B cell (primary cell): Measurements from ENCODE around the gene CDC42SE1. TPM values are rescaled to one million over a fixed set of nuclear protein-coding genes. Genes with fewer than 3 reads are reported as not detected.

Source experiments
- ATAC-seq: fragments of 200-7000 bp; cut with Tn5 transposase; one replicate; pipeline ENCODE4 v1.10.0; 2021; ENCODE audit warnings: low read depth, mild to moderate bottlenecking, moderate number of reproducible peaks, moderate library complexity
- CTCF ChIA-PET: fragments of 350-600 bp; sonication (Branson Sonifier 250); formaldehyde crosslinking; loops from one replicate; lab custom pipeline; 2021; ENCODE audit warnings: antibody characterized with exemption, inconsistent platforms; lab: Charles Lee
- POLR2A ChIA-PET: fragments of 350-600 bp; sonication (Branson Sonifier 250); formaldehyde crosslinking; loops from one replicate; lab custom pipeline; 2021; ENCODE audit warnings: antibody characterized with exemption; lab: Charles Lee
- DNase-seq: peaks from one replicate; pipeline ENCODE4 v3.0.0; 2013
- H2AFZ ChIP-seq: 2 replicates; pipeline ENCODE4 v1.6.1; 2012; ENCODE audit warnings: mild to moderate bottlenecking, low read depth, low read length; ENCODE audit not compliant: insufficient read depth, poor library complexity, severe bottlenecking
- H3K27ac ChIP-seq, 2 donors: 1 replicate in 1 of 2; 2 replicates in 1 of 2; pipeline ENCODE4 v1.5.1; 2012 to 2013; ENCODE audit warnings: low read length in 2 of 2, mild to moderate bottlenecking in 2 of 2, moderate library complexity in 1 of 2
- H3K27me3 ChIP-seq, 4 experiments: fragments of 200-600 bp in 1 of 4; sonication (generic) in 1 of 4; replicated peaks in 1 of 4; 1 replicate in 2 of 4; 2 replicates in 2 of 4; pipeline versions ENCODE4 v1.6.1 to v1.7.0; 2013 to 2016; ENCODE audit warnings: low read length in 3 of 4, mild to moderate bottlenecking in 2 of 4, mixed read lengths in 1 of 4, moderate library complexity in 1 of 4; ENCODE audit not compliant: insufficient read depth in 4 of 4, control insufficient read depth in 3 of 4; ENCODE audit errors: control extremely low read depth in 1 of 4
- H3K36me3 ChIP-seq, 2 experiments: replicated peaks in 1 of 2; 1 replicate in 1 of 2; 2 replicates in 1 of 2; pipeline versions ENCODE4 v1.6.1 to v1.7.1; 2013; ENCODE audit warnings: low read length in 1 of 2; ENCODE audit not compliant: insufficient read depth in 2 of 2, control insufficient read depth in 1 of 2; ENCODE audit errors: control extremely low read depth in 1 of 2, extremely low read depth in 1 of 2
- H3K4me1 ChIP-seq, 2 donors: fragments of 200-600 bp in 1 of 2; sonication (generic) in 1 of 2; 1 replicate in 1 of 2; 2 replicates in 1 of 2; pipeline versions ENCODE4 v1.5.1 to v1.6.1; 2013 to 2017; ENCODE audit warnings: low read length in 2 of 2; ENCODE audit not compliant: control insufficient read depth in 2 of 2, insufficient read depth in 2 of 2
- H3K4me2 ChIP-seq: replicated peaks from 2 replicates; pipeline ENCODE3; 2012; ENCODE audit warnings: mild to moderate bottlenecking, low read depth, low read length; ENCODE audit not compliant: poor library complexity, severe bottlenecking
- H3K4me3 ChIP-seq, 5 experiments: fragments of 200-600 bp in 1 of 5; sonication (generic) in 1 of 5; 1 replicate in 3 of 5; 2 replicates in 2 of 5; pipeline versions ENCODE4 v1.5.1 to v1.7.0; 2011 to 2016; ENCODE audit warnings: low read length in 4 of 5, mild to moderate bottlenecking in 4 of 5, low read depth in 2 of 5, control low read depth in 1 of 5, moderate library complexity in 1 of 5; ENCODE audit not compliant: insufficient read depth in 1 of 5; ENCODE audit errors: control extremely low read depth in 1 of 5, extremely low read depth in 1 of 5
- H3K79me2 ChIP-seq: fragments of 200-600 bp; sonication (generic); one replicate; pipeline ENCODE4 v1.6.0; 2016; ENCODE audit warnings: low read length; ENCODE audit not compliant: control insufficient read depth, insufficient read depth
- H3K9ac ChIP-seq: fragments of 200-600 bp; sonication (generic); 2 replicates; pipeline ENCODE4 v1.6.1; 2017; ENCODE audit warnings: mild to moderate bottlenecking, low read length, moderate library complexity
- H3K9me3 ChIP-seq, 3 donors: one replicate each; pipeline versions ENCODE4 v1.6.1 to v1.7.1; 2013; ENCODE audit warnings: low read length in 2 of 3; ENCODE audit not compliant: control insufficient read depth in 2 of 3, insufficient read depth in 1 of 3; ENCODE audit errors: control extremely low read depth in 1 of 3
- H4K20me1 ChIP-seq: 2 replicates; pipeline ENCODE4 v1.6.0; 2012; ENCODE audit warnings: mild to moderate bottlenecking, low read length; ENCODE audit not compliant: insufficient read depth, control insufficient read depth, poor library complexity, severe bottlenecking
- H3K27ac Mint-ChIP-seq: one replicate; pipeline ENCODE4 v1.8.0; 2021; ENCODE audit warnings: mixed read lengths
- H3K27me3 Mint-ChIP-seq: one replicate; pipeline ENCODE4 v1.8.0; 2021; ENCODE audit warnings: mixed read lengths
- H3K4me1 Mint-ChIP-seq: one replicate; pipeline ENCODE4 v1.8.0; 2021; ENCODE audit warnings: mixed read lengths
- H3K4me3 Mint-ChIP-seq: one replicate; pipeline ENCODE4 v1.8.0; 2021; ENCODE audit warnings: mixed read lengths
- H3K9me3 Mint-ChIP-seq: one replicate; pipeline ENCODE4 v1.8.0; 2022; ENCODE audit warnings: mixed read lengths; ENCODE audit not compliant: insufficient read depth
- EZH2 ChIP-seq: IDR thresholded peaks from 2 replicates; pipeline ENCODE4 v1.6.1; 2012; ENCODE audit warnings: borderline replicate concordance, low read depth, mild to moderate bottlenecking, moderate library complexity, low read length; ENCODE audit not compliant: insufficient read depth, poor library complexity, severe bottlenecking
- WGBS: methylation state at CpG from one replicate; pipeline ENCODE4 v1.1.5; 2013; ENCODE audit warnings: missing lambda C conversion rate; ENCODE audit not compliant: insufficient coverage; 5-methylcytosine and 5-hydroxymethylcytosine counted together
- intact Hi-C: fragments of 100-400 bp; cut with micrococcal nuclease; formaldehyde crosslinking; loops from one replicate; pipeline ENCODE4 v1.10.0; 2022
- polyA plus RNA-seq: library from polyadenylated mRNA; depleted of rRNA; stranded (reverse); fragments of >200 nt; gene quantifications from 2 replicates; pipeline ENCODE4 v1.2.3, GENCODE V29; 2012
- total RNA-seq, 2 donors: library from RNA; stranded (reverse); fragments of 120-200 nt in 1 of 2; gene quantifications; 1 replicate in 1 of 2; 2 replicates in 1 of 2; pipeline versions ENCODE4 v1.2.3 to v1.2.4, GENCODE V29; 2013 to 2022
- TF ChIP-seq, protein P1 (sequence below): fragments of 200-600 bp; IDR thresholded peaks from one replicate; pipeline ENCODE4 v1.8.0; 2022; ENCODE audit warnings: antibody characterized with exemption, mild to moderate bottlenecking

CDC42SE1 gene
- total and polyA plus RNA-seq, 2 donors (not counting 1 experiment from before 2014, with no cell fraction given) = 238 to 366 TPM

DNA sequence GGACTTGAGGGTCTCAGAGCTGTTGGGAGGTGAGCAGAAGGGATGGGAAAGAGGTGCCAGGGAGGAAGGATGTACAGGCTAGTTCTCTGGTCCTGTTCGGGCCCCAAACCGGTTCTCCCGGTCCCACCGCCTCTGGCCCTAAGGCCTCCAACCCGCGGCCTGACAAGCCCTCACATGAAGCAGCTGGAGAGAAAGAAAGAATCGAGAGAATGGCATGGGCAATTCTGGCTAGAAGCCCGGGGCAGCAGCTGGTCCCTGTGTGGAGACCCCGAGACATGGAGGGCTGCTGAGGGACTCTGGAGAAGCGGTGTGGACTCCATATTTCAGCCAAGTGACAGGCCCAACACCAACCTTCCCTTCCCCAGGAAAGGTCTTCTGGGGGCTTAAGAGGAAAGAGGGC is 730 bp downstream of the CDC42SE1 start:
- peak overlapping the region; percentile 99 for H3K4me3 Mint-ChIP-seq
- H3K27me3 ChIP-seq = no peaks in the 10 kb centered on the region
- H4K20me1 ChIP-seq = peaks cover 13% of the 10 kb centered on the region
- peak overlapping the region; percentile 90 for H2AFZ ChIP-seq
- H3K4me3 ChIP-seq = peak overlapping the region; percentile 87 to 99 (median 97)
- peak overlapping the region; percentile 76 to 95 for H3K27ac ChIP-seq
- no peak for TF ChIP-seq EZH2
- TF ChIP-seq, protein P1, sequence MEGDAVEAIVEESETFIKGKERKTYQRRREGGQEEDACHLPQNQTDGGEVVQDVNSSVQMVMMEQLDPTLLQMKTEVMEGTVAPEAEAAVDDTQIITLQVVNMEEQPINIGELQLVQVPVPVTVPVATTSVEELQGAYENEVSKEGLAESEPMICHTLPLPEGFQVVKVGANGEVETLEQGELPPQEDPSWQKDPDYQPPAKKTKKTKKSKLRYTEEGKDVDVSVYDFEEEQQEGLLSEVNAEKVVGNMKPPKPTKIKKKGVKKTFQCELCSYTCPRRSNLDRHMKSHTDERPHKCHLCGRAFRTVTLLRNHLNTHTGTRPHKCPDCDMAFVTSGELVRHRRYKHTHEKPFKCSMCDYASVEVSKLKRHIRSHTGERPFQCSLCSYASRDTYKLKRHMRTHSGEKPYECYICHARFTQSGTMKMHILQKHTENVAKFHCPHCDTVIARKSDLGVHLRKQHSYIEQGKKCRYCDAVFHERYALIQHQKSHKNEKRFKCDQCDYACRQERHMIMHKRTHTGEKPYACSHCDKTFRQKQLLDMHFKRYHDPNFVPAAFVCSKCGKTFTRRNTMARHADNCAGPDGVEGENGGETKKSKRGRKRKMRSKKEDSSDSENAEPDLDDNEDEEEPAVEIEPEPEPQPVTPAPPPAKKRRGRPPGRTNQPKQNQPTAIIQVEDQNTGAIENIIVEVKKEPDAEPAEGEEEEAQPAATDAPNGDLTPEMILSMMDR = no peak
- peaks cover 51% of the 10 kb centered on the region for H3K4me1 Mint-ChIP-seq
- CTCF ChIA-PET = interaction anchor here (0.6 to 9.2 kb wide), 13 partner anchors 9 to 136 kb away, joined by 3 to 82 read pairs (median 5); partner anchors contain the start of genes C1orf56, GABPB2, MINDY1 and TNFAIP8L2
- H3K4me2 ChIP-seq = peak overlapping the region; percentile 97
- peaks cover 65% of the 10 kb centered on the region for H3K79me2 ChIP-seq
- H3K27ac Mint-ChIP-seq = peak overlapping the region; percentile 94
- no peaks in the 10 kb centered on the region for H3K9me3 Mint-ChIP-seq
- peak overlapping the region; percentile 91 for H3K9ac ChIP-seq
- peaks cover 43 to 51% of the 10 kb centered on the region in 2 donors for H3K4me1 ChIP-seq
- ATAC-seq (no peak), DNase-seq (no peak)
- 1% methylated on average over 9 of the region's 10 CpGs for WGBS
- H3K9me3 ChIP-seq = no peaks in the 10 kb centered on the region
- peaks cover 0 to 31% of the 10 kb centered on the region in 2 experiments for H3K36me3 ChIP-seq
- no peaks in the 10 kb centered on the region for H3K27me3 Mint-ChIP-seq
- POLR2A ChIA-PET = interaction anchor here (0.6 to 4.5 kb wide), 4 partner anchors 10 to 112 kb away, joined by 4 to 36 read pairs (median 16); partner anchors contain the start of genes C1orf56 and GABPB2
- intact Hi-C loops = loop anchor here (1.0 to 5.0 kb wide), 9 partner anchors 13 to 496 kb away; partner anchors contain the start of genes ARNT, PRUNE1, TNFAIP8L2 and ZNF687

DNA sequence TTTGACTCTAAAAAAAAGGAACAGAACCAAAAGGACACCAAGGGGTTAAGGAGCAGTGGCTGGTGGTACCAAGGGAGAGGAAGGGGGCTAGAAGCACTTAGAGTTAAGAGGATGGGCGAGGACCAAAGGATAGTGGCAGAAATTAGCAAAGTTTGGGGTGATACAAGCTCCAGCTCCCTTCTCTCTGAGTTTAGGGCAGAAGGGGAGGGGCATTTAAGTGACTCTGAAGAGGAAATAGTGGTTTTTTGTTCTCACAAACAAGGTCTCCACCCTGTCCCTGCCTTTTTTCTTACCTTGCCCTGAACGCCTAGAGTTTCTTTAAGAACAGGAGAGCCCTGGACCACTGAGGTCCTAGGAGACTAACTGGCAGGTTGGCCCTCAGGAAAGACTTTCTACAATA is 3.3 kb downstream of the CDC42SE1 start:
- peaks cover 47 to 55% of the 10 kb centered on the region in 2 donors for H3K4me1 ChIP-seq
- no peaks in the 10 kb centered on the region for H3K9me3 ChIP-seq
- peaks cover 0 to 57% of the 10 kb centered on the region in 2 experiments for H3K36me3 ChIP-seq
- Mint-ChIP-seq H3K9me3 (no peaks in the 10 kb centered on the region), H3K27ac (peak overlapping the region; percentile 94), H3K4me3 (peak overlapping the region; percentile 99), H3K27me3 (no peaks in the 10 kb centered on the region), H3K4me1 (peaks cover 58% of the 10 kb centered on the region)
- 0% methylated on average over 1 of the region's 2 CpGs for WGBS
- TF ChIP-seq, protein P1 = no peak
- no peak for TF ChIP-seq EZH2
- no peak overlapping the region for H2AFZ ChIP-seq
- no peaks in the 10 kb centered on the region for H3K27me3 ChIP-seq
- H4K20me1 ChIP-seq = peaks cover 13% of the 10 kb centered on the region
- peaks cover 65% of the 10 kb centered on the region for H3K79me2 ChIP-seq
- POLR2A ChIA-PET = interaction anchor here (0.9 to 1.6 kb wide), 3 partner anchors 10 to 17 kb away, joined by 3 to 6 read pairs (median 4); no protein-coding TSS in a partner anchor
- peak overlapping the region; percentile 87 to 99 (median 97) for H3K4me3 ChIP-seq
- peak overlapping the region; percentile 97 for H3K4me2 ChIP-seq
- intact Hi-C loops = loop anchor here (1.0 to 5.0 kb wide), 3 partner anchors 8 to 226 kb away; partner anchors contain the start of gene ZNF687
- CTCF ChIA-PET = interaction anchor here (1.0 to 9.2 kb wide), 7 partner anchors 7 to 101 kb away, joined by 3 to 82 read pairs (median 5); partner anchors contain the start of genes C1orf56, GABPB2 and TNFAIP8L2
- peak; percentile 66 for DNase-seq
- peak; percentile 22 for ATAC-seq
- H3K27ac ChIP-seq = peak overlapping the region; percentile 76 to 95
- H3K9ac ChIP-seq = peak overlapping the region; percentile 91
